NOMO-1 treated with DMSO at 0.1 percent for 48 hours (cell line): Measurements from ENCODE around the gene TMEM44.
"Not testable (repeated sequence)": the region's sequence is repeated elsewhere in the genome, so short reads cannot be mapped to it uniquely, and the experiment has no call there.

Source experiments
- DNase-seq: peaks from one replicate; lab custom pipeline; 2025; ENCODE audit not compliant: unreplicated experiment; lab: John Stamatoyannopoulos, UW

The TMEM44 gene

GRCh38 chr3:194610689-194611088, 22.5 kb downstream of the TMEM44 start:
- no peak for DNase-seq

GRCh38 chr3:194609601-194610000, 23.6 kb downstream of the TMEM44 start:
- no peak for DNase-seq

GRCh38 chr3:194608981-194609380, 24.2 kb downstream of the TMEM44 start:
- no peak for DNase-seq

- DNase-seq, result no peak
These were observed 25.4 kb downstream of the TMEM44 start for GRCh38 chr3:194607592-194608389.

GRCh38 chr3:194606941-194607340, 26.3 kb downstream of the TMEM44 start:
- DNase-seq, result no peak

GRCh38 chr3:194606163-194606562, 27.1 kb downstream of the TMEM44 start:
- no peak for DNase-seq

- not testable (repeated sequence) for DNase-seq
These were observed 27.9 kb downstream of the TMEM44 start for GRCh38 chr3:194605314-194605713.

GRCh38 chr3:194604837-194605236, 28.4 kb downstream of the TMEM44 start:
- no peak for DNase-seq

- no peak for DNase-seq
These were observed 29.1 kb downstream of the TMEM44 start for GRCh38 chr3:194604126-194604525.

- no peak for DNase-seq
These were observed 30.5 kb downstream of the TMEM44 start for GRCh38 chr3:194602669-194603171.

GRCh38 chr3:194598771-194599557, 34.3 kb downstream of the TMEM44 start:
- no peak for DNase-seq

GRCh38 chr3:194596906-194597305, 36.3 kb downstream of the TMEM44 start:
- no peak for DNase-seq

GRCh38 chr3:194592798-194593752, 40.1 kb downstream of the TMEM44 start:
- DNase-seq, result peak; percentile 83

- no peak for DNase-seq
These were observed 44.5 kb downstream of the TMEM44 start for GRCh38 chr3:194588741-194589140.

- DNase-seq, result no peak
These were observed 45.0 kb downstream of the TMEM44 start for GRCh38 chr3:194588236-194588635.

GRCh38 chr3:194587438-194587931, 45.7 kb downstream of the TMEM44 start:
- no peak for DNase-seq

GRCh38 chr3:194586836-194587235, 46.4 kb downstream of the TMEM44 start:
- no peak for DNase-seq

GRCh38 chr3:194585880-194586281, 47.3 kb downstream of the TMEM44 start:
- DNase-seq, result no peak

- DNase-seq, result no peak
These were observed 48.4 kb downstream of the TMEM44 start for GRCh38 chr3:194584866-194585265.

GRCh38 chr3:194584320-194584776, 48.9 kb downstream of the TMEM44 start:
- peak; percentile 66 for DNase-seq
